Kidney (tissue), 14 donors: ENCODE measurements around the gene NAP1L1. TPM values are rescaled to one million over a fixed set of nuclear protein-coding genes. Genes with fewer than 3 reads are reported as not detected.

Experiments used
- DNase-seq, 5 donors: peaks; one replicate each; pipeline ENCODE4 v3.0.0-alpha.2; 2013 to 2020
- FAIRE-seq: peaks from 2 replicates; lab custom pipeline; 2012; peaks lifted over from hg19 to GRCh38; lab: Jason Lieb, UNC
- H3K27ac ChIP-seq, 2 donors: one replicate each; pipeline ENCODE4 v1.7.0; 2013; ENCODE audit warnings: low read depth in 2 of 2, low read length in 2 of 2, inconsistent platforms in 1 of 2
- H3K27me3 ChIP-seq: one replicate; pipeline ENCODE4 v1.7.1; 2013; ENCODE audit warnings: low read length, inconsistent platforms; ENCODE audit not compliant: control insufficient read depth, insufficient read depth
- H3K36me3 ChIP-seq, 3 donors: one replicate each; pipeline versions ENCODE4 v1.7.0 to v1.7.1; 2013; ENCODE audit warnings: low read length in 3 of 3, control low read depth in 1 of 3, inconsistent platforms in 1 of 3; ENCODE audit not compliant: insufficient read depth in 3 of 3, control insufficient read depth in 2 of 3
- H3K4me1 ChIP-seq, 3 donors: one replicate each; pipeline versions ENCODE4 v1.7.0 to v1.7.1; 2013; ENCODE audit warnings: low read length in 3 of 3, inconsistent platforms in 1 of 3, low read depth in 1 of 3; ENCODE audit not compliant: control insufficient read depth in 2 of 3, insufficient read depth in 2 of 3
- H3K4me3 ChIP-seq, 3 donors: one replicate each; pipeline versions ENCODE4 v1.7.0 to v1.8.1; 2013; ENCODE audit warnings: low read length in 3 of 3, control low read depth in 1 of 3, inconsistent platforms in 1 of 3
- H3K9ac ChIP-seq, 3 donors: one replicate each; pipeline versions ENCODE4 v1.7.0 to v1.7.1; 2013; ENCODE audit warnings: low read length in 3 of 3, control low read depth in 1 of 3, inconsistent platforms in 1 of 3
- H3K9me3 ChIP-seq, 3 donors: one replicate each; pipeline versions ENCODE4 v1.7.0 to v1.7.1; 2013; ENCODE audit warnings: low read length in 3 of 3, control low read depth in 1 of 3, inconsistent platforms in 1 of 3; ENCODE audit not compliant: control insufficient read depth in 2 of 3, insufficient read depth in 1 of 3
- intact Hi-C: fragments of 100-400 bp; cut with DNase I; formaldehyde crosslinking; loops from one replicate; pipeline ENCODE4 v1.11.1; 2022
- polyA plus RNA-seq: library from polyadenylated mRNA; stranded (reverse); fragments of 350-450 nt; fragmentation: Illumina TruSeq; extraction: RNeasy Lipid Tissue Mini Kit (QIAGEN cat#74804); gene quantifications from one replicate; pipeline ENCODE4 v1.2.3, GENCODE V29; 2014; ENCODE audit warnings: low read depth, low replicate concordance; ENCODE audit not compliant: insufficient read depth
- total RNA-seq: library from RNA; stranded (reverse); fragmentation: NEBNext Ultra II Directional; extraction: Animal tissue kit (Norgen Biotek cat#: 25700); gene quantifications from one replicate; pipeline ENCODE4 v1.2.1, GENCODE V29; 2021
- TF ChIP-seq, protein P1 (sequence below): IDR thresholded peaks from 3 replicates; pipeline ENCODE4 v1.5.1; 2012; ENCODE audit warnings: mild to moderate bottlenecking, moderate library complexity, borderline replicate concordance; ENCODE audit not compliant: insufficient read depth; ENCODE audit errors: extremely low read depth
- donor health status: control.
- donor health status: control.
- donor health status: control.
- donor health status: control.
- donor health status: control.
- donor health status: DM: yes; HTN: yes; CAD: no.
- donor health status: Normal renal cell carcinoma (clear cell type).

The NAP1L1 gene
- total and polyA plus RNA-seq, 2 donors from 2014 or later: 180 to 288 TPM

DNA sequence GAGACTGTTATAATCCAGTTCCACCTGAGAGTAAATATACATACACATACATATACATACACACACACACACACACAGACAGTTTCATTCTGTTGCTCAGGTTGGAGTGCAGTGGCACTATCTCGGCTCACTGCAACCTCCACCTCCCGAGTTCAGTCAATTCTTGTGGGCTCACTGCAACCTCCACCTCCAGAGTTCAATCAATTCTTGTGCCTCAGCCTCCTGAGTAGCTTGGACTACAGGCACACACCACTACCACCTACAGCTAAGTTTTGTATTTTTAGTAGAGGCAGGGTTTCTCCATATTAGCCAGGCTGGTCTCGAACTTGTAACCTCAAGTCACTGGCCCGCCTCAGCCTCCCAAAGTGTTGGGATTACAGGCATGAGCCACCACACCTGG lies 44.0 kb downstream of the NAP1L1 start:
- H3K27me3 ChIP-seq: no peaks in the 10 kb centered on the region
- H3K4me1 ChIP-seq: peaks cover 0 to 4% (median 0%) of the 10 kb centered on the region in 3 donors
- no peaks in the 10 kb centered on the region for H3K36me3 ChIP-seq
- no peak overlapping the region for H3K27ac ChIP-seq
- no peak overlapping the region for H3K9ac ChIP-seq
- no peaks in the 10 kb centered on the region for H3K9me3 ChIP-seq
- TF ChIP-seq, protein P1, sequence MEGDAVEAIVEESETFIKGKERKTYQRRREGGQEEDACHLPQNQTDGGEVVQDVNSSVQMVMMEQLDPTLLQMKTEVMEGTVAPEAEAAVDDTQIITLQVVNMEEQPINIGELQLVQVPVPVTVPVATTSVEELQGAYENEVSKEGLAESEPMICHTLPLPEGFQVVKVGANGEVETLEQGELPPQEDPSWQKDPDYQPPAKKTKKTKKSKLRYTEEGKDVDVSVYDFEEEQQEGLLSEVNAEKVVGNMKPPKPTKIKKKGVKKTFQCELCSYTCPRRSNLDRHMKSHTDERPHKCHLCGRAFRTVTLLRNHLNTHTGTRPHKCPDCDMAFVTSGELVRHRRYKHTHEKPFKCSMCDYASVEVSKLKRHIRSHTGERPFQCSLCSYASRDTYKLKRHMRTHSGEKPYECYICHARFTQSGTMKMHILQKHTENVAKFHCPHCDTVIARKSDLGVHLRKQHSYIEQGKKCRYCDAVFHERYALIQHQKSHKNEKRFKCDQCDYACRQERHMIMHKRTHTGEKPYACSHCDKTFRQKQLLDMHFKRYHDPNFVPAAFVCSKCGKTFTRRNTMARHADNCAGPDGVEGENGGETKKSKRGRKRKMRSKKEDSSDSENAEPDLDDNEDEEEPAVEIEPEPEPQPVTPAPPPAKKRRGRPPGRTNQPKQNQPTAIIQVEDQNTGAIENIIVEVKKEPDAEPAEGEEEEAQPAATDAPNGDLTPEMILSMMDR: no peak
- intact Hi-C loops: no loop called here
- DNase-seq (no peak), FAIRE-seq (no peak)
- H3K4me3 ChIP-seq: no peak overlapping the region

DNA sequence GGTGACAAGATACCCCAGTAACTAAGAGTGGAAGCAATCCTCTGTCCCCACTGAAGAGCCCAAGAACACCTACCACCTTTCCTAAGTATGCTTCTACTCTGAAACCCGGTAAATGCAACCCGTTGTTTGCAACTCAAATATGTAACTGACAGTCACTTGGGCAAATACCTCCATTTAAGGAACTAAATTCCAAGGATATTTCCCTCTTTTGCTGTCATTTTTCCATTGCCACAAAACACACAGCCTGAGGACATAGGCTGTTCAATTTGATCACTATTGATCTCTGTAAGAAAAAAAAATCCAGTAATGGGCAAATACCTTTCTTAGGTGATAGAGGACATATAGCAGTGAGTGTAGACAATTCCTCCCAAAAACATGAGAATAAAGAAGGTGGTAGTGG lies 46.3 kb downstream of the NAP1L1 start:
- intact Hi-C loops: loop anchor here (10.0 kb wide), 1 partner anchor 513 kb away; no protein-coding TSS in a partner anchor
- Histone ChIP-seq H3K4me1 (peaks cover 0 to 4% (median 0%) of the 10 kb centered on the region in 3 donors), H3K9me3 (no peaks in the 10 kb centered on the region), H3K36me3 (no peaks in the 10 kb centered on the region), H3K27me3 (no peaks in the 10 kb centered on the region), H3K27ac (no peak overlapping the region), H3K4me3 (no peak overlapping the region), H3K9ac (no peak overlapping the region)
- DNase-seq (no peak), FAIRE-seq (no peak)
- TF ChIP-seq, protein P1: no peak

DNA sequence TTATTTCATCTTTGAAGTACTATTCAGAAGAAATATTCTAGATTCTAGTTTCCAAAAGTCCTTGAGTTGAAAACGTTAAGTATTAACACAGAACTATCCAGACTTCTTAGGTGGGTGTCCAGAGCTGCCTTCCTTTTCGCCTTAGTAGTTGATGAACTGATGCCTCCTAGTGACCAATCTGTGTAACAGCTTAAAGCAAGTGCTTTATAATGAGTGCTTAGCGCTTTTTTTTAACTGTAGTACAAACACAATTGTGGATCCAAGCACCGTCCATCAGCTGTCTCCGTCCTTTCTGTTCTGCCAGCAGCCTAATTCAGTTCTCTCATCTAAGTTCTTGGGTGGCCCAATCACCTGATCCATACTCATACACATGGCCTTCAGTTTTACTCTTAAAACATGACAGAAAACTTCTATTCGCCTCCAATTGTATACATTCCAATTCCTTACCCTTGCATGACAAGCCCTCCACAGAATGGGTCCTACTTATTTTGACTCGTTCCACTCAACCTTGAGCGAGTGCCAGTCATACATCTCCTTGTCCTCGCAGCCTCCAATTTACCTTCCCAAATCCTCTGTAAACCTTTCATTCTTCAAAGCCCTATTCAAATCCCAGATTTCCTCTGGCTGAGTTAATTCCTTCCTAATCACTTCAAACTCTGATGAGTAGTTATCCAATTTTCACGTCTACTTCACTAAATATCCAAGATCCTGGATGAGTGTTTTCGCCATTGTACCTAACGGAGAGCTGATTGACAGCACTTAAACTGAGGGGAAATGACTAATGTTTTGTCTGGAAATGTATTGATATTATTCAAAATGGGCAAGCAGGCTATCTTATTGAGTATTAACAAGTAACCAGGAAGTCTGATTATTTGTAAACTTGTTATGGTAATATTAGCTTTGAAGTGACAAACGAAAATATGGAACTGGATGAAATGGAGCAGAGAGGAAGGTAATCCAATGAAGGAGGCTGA lies 47.1 kb downstream of the NAP1L1 start:
- Histone ChIP-seq H3K4me3 (no peak overlapping the region), H3K27me3 (no peaks in the 10 kb centered on the region), H3K9me3 (no peaks in the 10 kb centered on the region), H3K36me3 (no peaks in the 10 kb centered on the region), H3K4me1 (peaks cover 0 to 4% (median 0%) of the 10 kb centered on the region in 3 donors), H3K27ac (no peak overlapping the region), H3K9ac (peak overlapping the region in 1 of 3 donors; percentile 4)
- peak; percentile 82 for FAIRE-seq
- intact Hi-C loops: loop anchor here (10.0 kb wide), 1 partner anchor 513 kb away; no protein-coding TSS in a partner anchor
- DNase-seq: peak in 3 of 5 donors; percentile 45 to 91 (median 88)
- TF ChIP-seq, protein P1: peak; percentile 90
